Measurements from ENCODE around the gene NPAS3. TPM values are rescaled to one million over a fixed set of nuclear protein-coding genes. Genes with fewer than 3 reads are reported as not detected.

The NPAS3 gene
- total RNA-seq, 2 experiments from 2014 or later: not detected

- POLR2A ChIA-PET: no interaction called here
- CTCF ChIA-PET: no interaction called here
These were observed 417.5 kb downstream of the NPAS3 start for GRCh38 chr14:33356181-33356580.

DNA sequence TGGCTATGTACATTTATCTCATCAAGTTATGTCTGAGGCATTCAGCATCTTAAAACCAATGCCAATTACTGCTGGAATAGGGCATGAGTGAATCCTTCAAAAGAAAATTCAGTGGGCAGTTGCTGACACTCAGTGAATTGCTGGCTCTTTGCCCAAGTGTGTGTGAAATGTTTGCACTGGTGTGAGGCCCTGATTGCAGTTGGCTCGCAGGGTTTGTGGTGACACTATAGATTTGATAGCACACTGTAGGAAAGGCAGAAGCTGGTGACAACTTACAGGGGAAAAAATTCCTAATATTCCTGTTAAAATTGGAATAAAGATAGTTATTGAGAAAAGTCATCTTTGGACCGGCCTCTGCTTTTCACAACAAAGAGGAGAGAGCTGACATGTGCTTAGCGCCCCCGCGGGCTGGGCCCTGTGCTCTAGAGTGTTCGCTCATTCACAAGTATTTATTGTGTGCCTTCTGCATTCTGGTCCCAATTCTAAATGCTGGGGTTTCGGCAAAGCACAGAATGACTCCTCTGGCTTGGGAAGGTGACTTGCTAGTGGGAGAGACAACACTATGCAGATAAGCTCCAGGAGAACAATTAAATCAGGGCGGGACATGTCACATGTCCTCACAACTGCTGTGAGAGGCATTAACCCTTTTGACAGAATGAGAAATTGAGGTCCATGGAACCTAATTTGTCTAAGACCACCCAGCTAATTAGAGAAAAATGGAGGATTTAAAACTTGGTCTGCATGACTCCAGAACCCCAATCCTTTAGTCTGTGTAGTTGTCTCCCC lies 418.7 kb downstream of the NPAS3 start:
- POLR2A ChIA-PET: no interaction called here

DNA sequence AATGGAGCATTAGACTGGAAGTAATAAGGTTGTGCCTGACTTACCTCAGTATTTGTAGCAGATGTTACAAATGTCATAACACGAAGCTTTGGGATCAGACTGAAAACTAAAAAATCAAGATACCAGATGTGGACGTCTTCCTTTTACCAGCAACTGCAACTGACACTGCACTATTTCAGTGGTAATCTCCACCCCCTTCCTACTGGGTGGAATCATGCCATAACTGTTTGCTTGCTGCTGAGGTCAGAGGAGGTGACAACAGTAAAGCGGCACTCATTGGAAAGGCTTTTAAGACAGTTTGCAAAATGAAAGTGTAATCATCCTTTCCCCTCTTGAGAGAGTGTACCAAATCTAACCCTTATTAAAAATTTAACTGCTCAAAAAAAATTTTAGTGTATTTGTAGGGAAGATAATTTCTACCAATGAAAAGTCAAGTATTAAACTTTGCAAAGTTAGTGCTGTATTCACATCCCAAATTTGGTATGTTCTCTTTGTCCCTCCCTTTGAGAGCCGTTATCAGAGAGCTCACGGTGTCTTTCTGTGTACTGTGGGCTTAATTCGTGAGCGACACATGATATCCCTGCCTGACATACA lies 420.7 kb downstream of the NPAS3 start:
- CTCF ChIA-PET: interaction anchor here (0.6 kb wide), 1 partner anchor 1826 kb away, joined by 4 read pairs; no protein-coding TSS in a partner anchor
- POLR2A ChIA-PET: no interaction called here

More for the DNA sequence above, 418.7 kb downstream of the NPAS3 start:
- CTCF ChIA-PET: no interaction called here

DNA sequence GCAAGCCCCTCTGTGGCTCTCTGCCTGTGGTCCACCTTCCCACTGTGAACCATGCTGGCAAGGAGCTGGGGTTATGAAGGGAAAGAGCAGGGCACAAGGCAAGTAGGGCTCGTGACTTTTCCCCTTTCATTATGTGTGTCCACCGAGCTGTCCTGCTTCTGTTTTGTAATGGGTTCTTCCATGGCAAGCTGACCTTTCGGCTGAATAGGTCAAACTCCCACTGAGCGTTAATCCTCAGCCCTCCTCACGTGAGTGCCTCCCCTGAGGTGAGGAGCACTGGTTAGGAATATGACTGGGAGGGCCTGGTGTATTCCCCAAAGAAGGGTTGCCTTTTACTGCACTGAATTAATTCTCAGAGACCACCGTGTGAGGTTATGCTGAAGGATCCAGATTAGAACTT lies 424.3 kb downstream of the NPAS3 start:
- POLR2A ChIA-PET: no interaction called here

DNA sequence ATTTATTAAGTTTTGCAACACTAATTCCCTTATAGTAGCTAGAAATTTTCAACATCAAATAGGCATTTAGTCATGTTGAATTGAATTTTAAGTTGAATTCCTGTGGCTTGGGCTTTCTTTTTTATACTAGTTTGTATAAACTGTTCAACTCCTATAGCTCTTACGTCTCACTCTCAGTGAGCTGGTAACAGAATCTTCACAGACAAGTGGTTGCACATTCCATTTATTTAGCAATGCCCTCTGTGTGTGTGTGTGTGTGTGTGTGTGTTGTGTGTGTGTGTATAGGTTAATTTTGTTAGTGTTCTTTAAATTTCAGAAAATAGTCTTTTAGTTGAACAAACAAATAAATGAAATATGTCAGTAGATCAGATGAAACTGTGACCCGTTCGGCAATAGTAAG lies 425.0 kb downstream of the NPAS3 start:
- CTCF ChIA-PET: no interaction called here

More for the DNA sequence above, 424.3 kb downstream of the NPAS3 start:
- CTCF ChIA-PET: no interaction called here

DNA sequence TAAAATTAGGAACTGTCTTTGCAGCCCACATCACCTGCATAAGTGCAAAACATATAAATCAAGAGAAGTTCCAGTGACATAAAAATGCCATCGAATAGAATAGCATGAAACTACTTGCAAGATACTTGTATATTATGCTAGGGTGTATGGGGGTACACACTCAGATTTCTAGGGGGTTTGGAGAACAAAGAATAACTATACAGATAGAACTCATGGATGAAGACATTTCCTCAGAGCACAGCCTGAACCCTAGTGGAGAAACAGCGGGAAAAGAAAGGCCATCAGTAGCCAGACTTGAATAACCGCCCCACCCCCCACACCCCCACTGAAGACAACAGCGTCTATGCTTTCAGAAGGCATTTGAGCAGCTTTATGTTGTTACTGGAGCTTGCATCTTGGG lies 425.8 kb downstream of the NPAS3 start:
- ChIA-PET CTCF (no interaction called here), POLR2A (no interaction called here)

More for the DNA sequence above, 425.0 kb downstream of the NPAS3 start:
- POLR2A ChIA-PET: no interaction called here

GRCh38 chr14:33369041-33369440 lies 430.4 kb downstream of the NPAS3 start:
- CTCF ChIA-PET: no interaction called here
- POLR2A ChIA-PET: no interaction called here

- POLR2A ChIA-PET: no interaction called here
- CTCF ChIA-PET: no interaction called here
These were observed 431.3 kb downstream of the NPAS3 start for GRCh38 chr14:33369972-33370371.

- CTCF ChIA-PET: no interaction called here
- POLR2A ChIA-PET: no interaction called here
These were observed 431.7 kb downstream of the NPAS3 start for GRCh38 chr14:33370426-33370825.

- POLR2A ChIA-PET: no interaction called here
- CTCF ChIA-PET: no interaction called here
These were observed 436.5 kb downstream of the NPAS3 start for GRCh38 chr14:33375196-33375595.

DNA sequence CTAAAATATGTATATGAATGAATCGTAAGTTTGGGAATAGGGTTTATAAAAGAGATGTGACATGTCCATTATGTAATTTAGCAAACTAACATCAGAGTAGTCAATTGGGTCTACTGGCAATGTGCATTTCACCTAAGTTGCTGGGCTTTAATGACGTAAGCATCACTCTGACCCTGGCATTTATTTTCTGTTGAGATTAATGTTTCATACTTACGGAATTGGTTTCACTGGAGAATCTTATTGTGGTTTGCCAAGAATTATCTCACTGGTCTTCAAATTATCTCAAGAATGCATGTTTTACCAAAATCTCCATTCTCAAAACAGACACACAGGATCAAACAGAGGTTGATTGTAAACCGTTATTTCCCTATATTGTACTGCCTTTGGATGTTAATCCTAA lies 437.1 kb downstream of the NPAS3 start:
- ChIA-PET CTCF (no interaction called here), POLR2A (no interaction called here)

DNA sequence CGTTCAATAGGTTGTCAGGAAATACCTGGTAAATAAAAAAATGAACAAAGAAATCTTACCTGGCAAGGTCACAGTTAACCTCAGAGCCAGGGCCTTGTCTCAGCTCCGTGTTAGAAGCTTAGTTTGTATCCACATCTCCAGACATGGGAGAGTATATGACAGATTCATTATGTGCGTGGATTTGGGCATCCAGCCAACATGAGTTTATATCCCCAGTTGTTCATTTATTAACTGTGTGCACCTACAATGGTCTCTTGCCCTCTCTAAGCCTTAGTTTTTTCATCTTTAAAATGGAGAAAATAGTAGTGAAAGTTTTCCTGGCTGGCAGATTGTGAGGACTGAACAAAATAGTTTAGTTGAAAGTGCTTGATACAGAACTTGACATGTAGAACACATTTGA lies 437.8 kb downstream of the NPAS3 start:
- ChIA-PET POLR2A (no interaction called here), CTCF (no interaction called here)

DNA sequence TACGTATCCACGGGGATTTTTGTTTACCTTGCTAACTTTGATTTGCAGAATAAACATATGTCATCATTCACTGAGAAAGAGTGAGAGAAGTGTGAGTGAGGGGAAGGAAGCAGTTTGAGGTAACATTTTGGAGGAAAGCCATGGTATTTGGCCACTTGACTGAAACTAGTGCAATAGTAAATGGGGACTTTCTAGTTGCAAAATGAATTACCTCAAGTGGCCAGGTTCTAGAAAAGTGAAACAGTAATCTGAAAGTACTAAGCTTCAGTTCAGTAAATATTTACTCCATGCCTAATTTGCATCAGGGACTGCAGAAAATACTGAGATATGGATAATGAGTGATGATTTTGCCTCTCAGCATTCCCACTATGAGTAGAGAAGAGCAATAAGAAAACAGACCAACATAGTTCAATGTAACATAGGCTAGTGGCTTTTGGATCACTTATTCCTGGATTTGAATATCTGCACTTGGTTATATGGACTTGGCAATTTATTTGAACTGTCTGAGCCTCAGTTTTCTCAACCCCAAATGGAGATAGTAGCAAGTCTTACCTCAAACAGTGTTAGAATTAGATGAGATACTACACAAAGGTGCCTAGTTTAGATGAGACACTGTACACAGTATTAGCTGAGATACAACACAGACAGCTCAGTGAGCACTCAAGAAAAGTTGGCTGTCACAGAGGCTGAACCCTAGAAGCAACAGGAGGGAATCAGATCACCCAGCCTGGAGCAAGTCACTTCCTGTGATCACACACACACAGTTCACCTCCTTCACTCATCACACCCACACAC lies 439.1 kb downstream of the NPAS3 start:
- ChIA-PET CTCF (no interaction called here), POLR2A (no interaction called here)

- POLR2A ChIA-PET: no interaction called here
- CTCF ChIA-PET: no interaction called here
These were observed 443.0 kb downstream of the NPAS3 start for GRCh38 chr14:33381717-33382116.

- POLR2A ChIA-PET: no interaction called here
- CTCF ChIA-PET: no interaction called here
These were observed 447.5 kb downstream of the NPAS3 start for GRCh38 chr14:33386140-33386539.

- ChIA-PET CTCF (no interaction called here), POLR2A (no interaction called here)
These were observed 448.1 kb downstream of the NPAS3 start for GRCh38 chr14:33386781-33387180.

DNA sequence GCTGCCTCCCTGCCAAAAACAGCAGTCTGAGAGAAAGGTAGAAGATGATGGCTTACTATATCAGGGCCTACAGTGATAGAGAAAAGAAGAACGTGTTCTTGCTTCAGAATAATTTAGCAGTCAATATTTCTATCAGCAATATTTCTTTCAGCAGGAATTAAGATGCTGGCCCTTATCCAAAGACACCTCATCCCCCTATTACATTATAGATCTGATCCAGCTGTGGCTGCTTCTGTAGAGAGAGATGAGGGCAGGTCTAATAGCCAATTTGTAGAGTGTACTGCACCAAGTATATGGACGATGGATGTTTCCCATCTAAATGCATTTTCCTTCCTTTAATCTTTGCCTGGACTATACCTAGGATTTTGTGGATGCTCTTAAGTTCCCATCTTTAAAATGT lies 451.7 kb downstream of the NPAS3 start:
- ChIA-PET CTCF (no interaction called here), POLR2A (no interaction called here)

- CTCF ChIA-PET: no interaction called here
- POLR2A ChIA-PET: no interaction called here
These were observed 454.7 kb downstream of the NPAS3 start for GRCh38 chr14:33393231-33393894.

GRCh38 chr14:33393895-33394368 lies 455.3 kb downstream of the NPAS3 start:
- POLR2A ChIA-PET: no interaction called here

GRCh38 chr14:33401311-33401710 lies 462.6 kb downstream of the NPAS3 start:
- ChIA-PET POLR2A (no interaction called here), CTCF (no interaction called here)

More at GRCh38 chr14:33393895-33394368, 455.3 kb downstream of the NPAS3 start:
- CTCF ChIA-PET: no interaction called here

DNA sequence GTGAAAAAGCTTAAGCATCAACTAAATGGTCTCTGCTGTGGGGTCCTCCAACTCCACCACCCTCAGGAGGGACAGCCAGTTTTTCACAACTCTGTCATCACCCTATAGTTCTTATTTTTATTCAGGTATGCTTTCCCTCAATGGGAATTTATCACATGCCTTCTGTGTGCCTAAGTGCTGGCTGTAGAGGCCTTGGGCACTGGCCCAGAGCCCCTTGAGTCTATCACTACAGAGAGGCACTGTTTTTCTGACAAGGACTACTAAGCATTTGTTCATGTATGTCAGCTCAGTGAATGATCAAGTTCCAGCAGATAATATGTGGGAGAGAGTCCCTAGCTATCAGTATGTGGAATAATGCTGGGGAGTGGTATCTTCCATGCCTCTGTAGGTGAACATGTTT lies 463.9 kb downstream of the NPAS3 start:
- ChIA-PET CTCF (no interaction called here), POLR2A (no interaction called here)
